Ramos (cell line): ENCODE measurements around the gene SYNJ1.

Experiments used
- in situ Hi-C: fragments of 300-500 bp; cut with MboI; formaldehyde crosslinking; loops from one replicate; pipeline ENCODE4 v1.14.3; 2022; ENCODE audit warnings: low sequenced_read_pairs; ENCODE audit not compliant: unreplicated experiment

Gene SYNJ1

DNA sequence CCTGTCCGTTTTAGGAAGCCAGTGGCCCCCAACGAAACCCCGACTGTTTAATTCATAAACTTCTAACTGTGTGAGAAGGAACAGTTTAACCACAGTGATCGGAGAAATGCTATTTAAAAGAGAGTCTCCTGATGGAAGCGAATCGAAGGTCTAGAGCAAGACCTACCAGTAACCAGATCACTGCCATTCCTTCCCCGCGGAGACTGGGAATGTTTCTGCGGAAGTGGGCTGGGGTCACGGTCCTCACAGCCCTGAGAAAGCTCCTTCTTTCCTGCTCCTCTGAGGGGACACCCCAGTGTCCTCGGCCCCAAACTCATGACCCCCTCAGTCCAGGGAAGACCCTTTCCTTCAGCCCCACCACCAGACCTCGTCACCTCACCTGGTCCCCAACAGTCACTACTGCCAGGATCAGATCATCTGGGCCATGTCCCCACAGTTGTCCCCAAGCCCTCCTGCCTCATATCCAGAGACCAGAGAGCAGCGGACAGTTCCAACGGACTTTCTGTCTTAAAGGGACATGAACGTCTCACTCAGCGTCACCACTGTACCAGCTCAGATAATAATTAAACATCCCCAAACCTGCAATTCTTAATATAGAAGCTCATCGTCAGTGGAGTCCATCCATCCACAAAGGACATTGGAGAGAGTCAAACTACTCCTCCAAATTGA lies 142.6 kb downstream of the SYNJ1 start, which contains the start of gene TCP10L:
TCP10L (minus strand) TSS at position 482 of the 669 bp plus-strand sequence. CDS start 1,219 bp downstream, outside the sequence.
- in situ Hi-C loops = no loop called here

DNA sequence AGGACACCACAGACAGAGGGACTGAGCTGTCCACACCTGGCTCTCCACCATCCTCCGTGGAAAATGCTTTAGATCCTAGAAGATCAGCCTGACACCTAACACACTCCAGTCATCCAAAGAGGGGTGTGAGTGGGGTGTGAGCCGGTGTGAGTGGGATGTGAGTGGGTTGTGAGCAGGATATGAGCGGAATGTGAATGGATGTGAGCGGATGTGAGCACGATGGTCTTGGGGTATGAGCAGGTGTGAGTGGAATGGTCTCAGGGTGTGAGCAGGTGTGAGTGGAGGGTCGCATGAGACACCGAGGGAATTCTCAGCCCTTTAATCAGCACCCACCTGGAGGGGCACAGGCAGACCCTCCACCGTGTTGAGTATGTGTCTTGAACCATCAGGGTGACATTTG lies 143.3 kb downstream of the SYNJ1 start:
- in situ Hi-C loops = no loop called here

DNA sequence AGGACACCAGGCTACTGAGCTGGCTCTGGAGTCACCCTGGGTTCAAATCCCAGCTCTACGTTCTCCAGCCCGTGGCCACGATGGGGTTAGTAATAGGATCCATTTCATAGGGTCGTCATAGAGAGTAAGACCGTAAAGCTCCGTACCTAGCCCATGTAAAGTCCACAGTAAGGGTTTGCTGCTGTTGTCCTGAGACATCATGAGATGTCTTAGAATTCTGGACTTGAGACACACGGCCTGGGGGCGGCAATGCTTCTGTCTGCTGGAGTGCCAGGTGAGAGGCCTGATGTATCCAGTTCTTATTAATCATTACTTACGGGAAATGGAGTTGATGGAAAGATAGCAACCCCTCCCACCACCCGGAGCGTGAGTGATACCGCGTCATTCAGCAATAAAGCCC lies 146.1 kb downstream of the SYNJ1 start:
- in situ Hi-C loops = no loop called here

DNA sequence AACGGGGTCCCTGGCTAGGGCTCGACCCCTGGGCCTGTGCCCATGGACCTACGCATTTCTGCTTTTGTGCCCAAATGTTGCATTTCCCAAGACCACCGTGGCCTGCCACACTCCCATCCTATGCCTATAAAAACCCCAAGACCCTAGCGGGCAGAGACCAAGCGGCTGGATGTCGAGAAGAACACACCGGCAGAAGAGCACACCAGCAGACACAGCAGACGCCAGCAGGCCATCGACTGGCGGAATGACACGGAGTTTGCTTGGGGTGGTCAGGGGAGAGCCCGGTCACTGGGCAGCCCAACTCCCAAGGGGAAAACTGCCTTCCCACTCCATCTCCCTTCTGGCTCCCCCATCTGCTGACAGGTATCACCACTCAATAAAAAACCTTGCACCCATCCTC lies 146.9 kb downstream of the SYNJ1 start:
- in situ Hi-C loops = no loop called here
